NK-92 (cell line): ENCODE results near the gene MORC3.
"Not testable (repeated sequence)": the region's sequence is repeated elsewhere in the genome, so short reads cannot be mapped to it uniquely, and the experiment has no call there.

ENCODE experiments used
- DNase-seq: peaks from one replicate; lab custom pipeline; 2025; ENCODE audit not compliant: unreplicated experiment; lab: John Stamatoyannopoulos, UW

The MORC3 gene

GRCh38 chr21:36381841-36382589 is 62.0 kb downstream of the MORC3 start:
- DNase-seq: no peak

- not testable (repeated sequence) for DNase-seq
Measured at GRCh38 chr21:36382722-36383121, 62.7 kb downstream of the MORC3 start.

GRCh38 chr21:36384885-36385232 is 64.9 kb downstream of the MORC3 start:
- no peak for DNase-seq

GRCh38 chr21:36385233-36386030 is 65.4 kb downstream of the MORC3 start, which contains the start of gene CHAF1B:
Gene CHAF1B (plus strand): TSS chr21:36385392. CDS start chr21:36386137, 745 bp downstream.
- DNase-seq: no peak

GRCh38 chr21:36386031-36386642 is 66.1 kb downstream of the MORC3 start:
- no peak for DNase-seq

- no peak for DNase-seq
Measured at GRCh38 chr21:36388096-36388495, 68.1 kb downstream of the MORC3 start.

- no peak for DNase-seq
Measured at GRCh38 chr21:36388835-36389234, 68.8 kb downstream of the MORC3 start.

GRCh38 chr21:36391649-36392048 is 71.7 kb downstream of the MORC3 start:
- not testable (repeated sequence) for DNase-seq

GRCh38 chr21:36395353-36396111 is 75.5 kb downstream of the MORC3 start:
- DNase-seq: no peak

GRCh38 chr21:36396325-36396724 is 76.3 kb downstream of the MORC3 start:
- no peak for DNase-seq

GRCh38 chr21:36396971-36397370 is 77.0 kb downstream of the MORC3 start:
- DNase-seq: no peak

GRCh38 chr21:36397606-36398005 is 77.6 kb downstream of the MORC3 start:
- DNase-seq: no peak

GRCh38 chr21:36399736-36400135 is 79.7 kb downstream of the MORC3 start:
- DNase-seq: not testable (repeated sequence)

- no peak for DNase-seq
Measured at GRCh38 chr21:36400719-36401118, 80.7 kb downstream of the MORC3 start.

GRCh38 chr21:36402339-36402738 is 82.3 kb downstream of the MORC3 start:
- no peak for DNase-seq

GRCh38 chr21:36403713-36404112 is 83.7 kb downstream of the MORC3 start:
- DNase-seq: no peak

GRCh38 chr21:36408568-36408967 is 88.6 kb downstream of the MORC3 start:
- DNase-seq: no peak

- no peak for DNase-seq
Measured at GRCh38 chr21:36411301-36411700, 91.3 kb downstream of the MORC3 start.

GRCh38 chr21:36412916-36413315 is 92.9 kb downstream of the MORC3 start:
- DNase-seq: no peak

- no peak for DNase-seq
Measured at GRCh38 chr21:36415375-36415774, 95.4 kb downstream of the MORC3 start.

GRCh38 chr21:36419241-36419640 is 99.2 kb downstream of the MORC3 start:
- no peak for DNase-seq
